SK-N-SH (cell line): Measurements from ENCODE around the gene SLC24A3. TPM values are rescaled to one million over a fixed set of nuclear protein-coding genes. Genes with fewer than 3 reads are reported as not detected.

Source experiments
- CTCF ChIA-PET: fragments of 300-600, 350-600 bp; formaldehyde crosslinking; extraction: SDS; loops from one replicate; lab custom pipeline; 2021; lab: Yijun Ruan, JAX
- POLR2A ChIA-PET: fragments of 350-600 bp; sonication (Branson Sonifier 250); formaldehyde crosslinking; extraction: SDS; loops from one replicate; lab custom pipeline; 2020; ENCODE audit warnings: antibody characterized with exemption, inconsistent platforms; lab: Yijun Ruan, JAX
- DNase-seq: peaks from one replicate; pipeline ENCODE4 v3.0.0; 2012
- H2AFZ ChIP-seq: fragments of 200-600 bp; sonication (generic); 2 replicates; pipeline ENCODE4 v1.8.1; 2016; ENCODE audit warnings: antibody characterized with exemption, mild to moderate bottlenecking, low read depth
- H3F3A ChIP-seq: fragments of 200-600 bp; sonication (generic); replicated peaks from 2 replicates; pipeline ENCODE3; 2016; ENCODE audit warnings: antibody characterized with exemption, mild to moderate bottlenecking; ENCODE audit not compliant: insufficient read depth
- H3K27ac ChIP-seq, 2 experiments: fragments of 200-500 bp in 1 of 2; fragments of 200-600 bp in 1 of 2; sonication (Bioruptor generic) in 1 of 2; sonication (generic), shearing (Covaris generic) in 1 of 2; 2 replicates each; pipeline versions ENCODE4 v1.5.1 to v1.6.1; 2014 to 2016; ENCODE audit warnings: low read depth in 2 of 2, inconsistent platforms in 1 of 2, low read length in 1 of 2, mild to moderate bottlenecking in 1 of 2, mixed read lengths in 1 of 2
- H3K27me3 ChIP-seq: fragments of 200-600 bp; sonication (generic), shearing (Covaris generic); 2 replicates; pipeline ENCODE4 v1.6.1; 2016; ENCODE audit warnings: mixed run types; ENCODE audit not compliant: insufficient read depth
- H3K36me3 ChIP-seq, 2 experiments: fragments of 200-500 bp in 1 of 2; fragments of 200-600 bp in 1 of 2; sonication (Bioruptor generic) in 1 of 2; sonication (generic) in 1 of 2; replicated peaks in 1 of 2; 2 replicates each; pipeline versions ENCODE3 to v1.5.1; 2014 to 2016; ENCODE audit warnings: low read length in 1 of 2, mild to moderate bottlenecking in 1 of 2; ENCODE audit not compliant: insufficient read depth in 2 of 2, control insufficient read depth in 1 of 2
- H3K4me1 ChIP-seq, 2 experiments: fragments of 200-500 bp in 1 of 2; fragments of 200-600 bp in 1 of 2; sonication (Bioruptor generic) in 1 of 2; sonication (generic), shearing (Covaris generic) in 1 of 2; 2 replicates each; pipeline versions ENCODE4 v1.5.1 to v1.6.1; 2014 to 2016; ENCODE audit warnings: low read depth in 1 of 2, low read length in 1 of 2, mixed run types in 1 of 2; ENCODE audit not compliant: insufficient read depth in 2 of 2, control insufficient read depth in 1 of 2
- H3K4me2 ChIP-seq: fragments of 200-600 bp; sonication (generic), shearing (Covaris generic); 2 replicates; pipeline ENCODE4 v1.6.1; 2017; ENCODE audit warnings: mixed run types
- H3K4me3 ChIP-seq, 2 experiments: fragments of 200-500 bp in 1 of 2; fragments of 200-600 bp in 1 of 2; sonication (Bioruptor generic) in 1 of 2; sonication (generic), shearing (Covaris generic) in 1 of 2; 2 replicates each; pipeline versions ENCODE4 v1.5.1 to v1.8.1; 2014 to 2016; ENCODE audit warnings: low read depth in 2 of 2, inconsistent platforms in 1 of 2, low read length in 1 of 2, mild to moderate bottlenecking in 1 of 2, mixed read lengths in 1 of 2, moderate library complexity in 1 of 2
- H3K79me2 ChIP-seq: fragments of 200-600 bp; sonication (generic); 2 replicates; pipeline ENCODE4 v1.8.1; 2017; ENCODE audit warnings: mild to moderate bottlenecking; ENCODE audit not compliant: insufficient read depth
- H3K9ac ChIP-seq: fragments of 200-600 bp; sonication (generic); 2 replicates; pipeline ENCODE4 v1.6.1; 2017; ENCODE audit warnings: mixed run types
- H3K9me2 ChIP-seq: fragments of 200-600 bp; sonication (generic); 2 replicates; pipeline ENCODE4 v1.6.1; 2017; ENCODE audit warnings: mixed run types
- H3K9me3 ChIP-seq: fragments of 200-600 bp; sonication (generic); 2 replicates; pipeline ENCODE4 v1.6.1; 2017; ENCODE audit warnings: mixed run types, mild to moderate bottlenecking, moderate library complexity
- H4K20me1 ChIP-seq: fragments of 200-600 bp; sonication (generic); 2 replicates; pipeline ENCODE4 v1.6.1; 2017; ENCODE audit warnings: mild to moderate bottlenecking, mixed run types; ENCODE audit not compliant: insufficient read depth
- CHD2 ChIP-seq: fragments of 150-350 bp; IDR thresholded peaks from 2 replicates; pipeline ENCODE4 v1.6.1; 2018; ENCODE audit warnings: low read length; ENCODE audit not compliant: partially characterized antibody
- CTCF ChIP-seq: fragments of 200-600 bp; sonication (generic); IDR thresholded peaks from 2 replicates; pipeline ENCODE4 v1.6.1; 2017; ENCODE audit warnings: antibody characterized with exemption, mild to moderate bottlenecking, moderate library complexity
- ELF1 ChIP-seq: IDR thresholded peaks from 2 replicates; pipeline ENCODE4 v1.4.0; 2012
- EZH2phosphoT487 ChIP-seq: fragments of 200-600 bp; sonication (generic); IDR thresholded peaks from 2 replicates; pipeline ENCODE4 v1.6.1; 2017; ENCODE audit warnings: low read depth, mixed run types, mild to moderate bottlenecking, antibody characterized with exemption, moderate library complexity, borderline replicate concordance
- FOSL2 ChIP-seq: IDR thresholded peaks from 2 replicates; pipeline ENCODE4 v1.4.0; 2012; ENCODE audit warnings: low read depth, mild to moderate bottlenecking, moderate library complexity, borderline replicate concordance
- FOXM1 ChIP-seq: IDR thresholded peaks from 2 replicates; pipeline ENCODE4 v1.4.0; 2012; ENCODE audit warnings: low read depth, mild to moderate bottlenecking
- NFIC ChIP-seq: IDR thresholded peaks from 2 replicates; pipeline ENCODE4 v1.4.0; 2012; ENCODE audit warnings: borderline replicate concordance
- PBX3 ChIP-seq: IDR thresholded peaks from 2 replicates; pipeline ENCODE4; 2012
- RCOR1 ChIP-seq: fragments of 150-350 bp; IDR thresholded peaks from 2 replicates; pipeline ENCODE4 v1.6.1; 2017; ENCODE audit warnings: antibody characterized with exemption, low read length
- REST ChIP-seq: IDR thresholded peaks from 2 replicates; pipeline ENCODE4 v1.6.1; 2012; ENCODE audit warnings: mild to moderate bottlenecking, low read depth, low read length, moderate library complexity
- RFX5 ChIP-seq: IDR thresholded peaks from 2 replicates; pipeline ENCODE4 v1.6.1; 2012; ENCODE audit warnings: mild to moderate bottlenecking, improper control_type of control experiment, low read length
- RXRA ChIP-seq: IDR thresholded peaks from 2 replicates; pipeline ENCODE4 v1.4.0; 2012; ENCODE audit warnings: low read depth, mild to moderate bottlenecking, borderline replicate concordance
- SMC3 ChIP-seq: IDR thresholded peaks from 2 replicates; pipeline ENCODE4 v1.6.1; 2012; ENCODE audit warnings: low read depth, low read length, improper control_type of control experiment
- TCF12 ChIP-seq: IDR thresholded peaks from 2 replicates; pipeline ENCODE4 v1.4.0; 2012
- USF1 ChIP-seq: IDR thresholded peaks from 2 replicates; pipeline ENCODE4 v1.4.0; 2012; ENCODE audit warnings: low read depth, borderline replicate concordance
- WGBS: methylation state at CpG from one replicate; pipeline ENCODE4 v1.1.6; 2017; ENCODE audit warnings: low lambda C conversion rate; 5-methylcytosine and 5-hydroxymethylcytosine counted together
- polyA plus RNA-seq, 3 experiments: library from polyadenylated mRNA; depleted of rRNA; stranded (reverse); fragments of >200 nt; gene quantifications; 2 replicates each; pipeline ENCODE4 v1.2.3, GENCODE V29; 2012

The SLC24A3 gene
- polyA plus RNA-seq, 1 of the 3 experiments (the other 2 are of a cell fraction) = not detected

DNA sequence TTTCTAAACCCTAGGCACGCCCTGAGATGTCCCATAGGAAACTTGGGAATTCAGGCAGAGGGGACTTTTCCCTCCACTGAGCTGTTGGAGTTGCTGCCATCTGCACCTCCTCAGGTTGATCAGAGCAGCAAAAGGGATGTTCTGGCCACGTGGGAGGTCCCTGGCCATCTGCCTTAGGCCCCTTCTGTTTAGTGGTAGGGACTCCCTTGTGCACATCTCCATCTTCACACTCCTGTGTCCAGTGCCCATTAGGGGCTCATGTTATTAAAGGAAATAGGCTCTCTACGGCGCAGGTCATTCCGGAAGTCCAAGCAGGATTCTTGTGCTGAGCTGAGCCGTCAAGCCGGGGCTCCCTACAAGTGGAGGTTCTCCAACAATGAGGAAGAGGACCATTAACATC, 307.8 kb downstream of the SLC24A3 start:
- H3K36me3 ChIP-seq = no peaks in the 10 kb centered on the region
- no peaks in the 10 kb centered on the region for H3K27me3 ChIP-seq
- TF ChIP-seq FOXM1 (no peak), NFIC (no peak), TCF12 (no peak), REST (no peak), ELF1 (no peak), PBX3 (no peak), USF1 (no peak), CTCF (no peak), SMC3 (no peak), EZH2phosphoT487 (no peak), CHD2 (no peak), RXRA (no peak), RFX5 (no peak), FOSL2 (no peak), RCOR1 (no peak)
- no peak overlapping the region for H3K4me3 ChIP-seq
- H3K4me2 ChIP-seq = no peak overlapping the region
- H3F3A ChIP-seq = no peaks in the 10 kb centered on the region
- WGBS = 37% methylated on average over 6 of the region's 7 CpGs
- CTCF ChIA-PET = interaction anchor here (0.7 kb wide), 1 partner anchor 369 kb away, joined by 3 read pairs; no protein-coding TSS in a partner anchor
- H3K9me3 ChIP-seq = no peaks in the 10 kb centered on the region
- no peak overlapping the region for H3K9ac ChIP-seq
- H3K9me2 ChIP-seq = no peaks in the 10 kb centered on the region
- H3K4me1 ChIP-seq = no peaks in the 10 kb centered on the region; a peak in 1 of 4 replicates
- no peaks in the 10 kb centered on the region for H4K20me1 ChIP-seq
- no peak for DNase-seq
- H3K79me2 ChIP-seq = no peaks in the 10 kb centered on the region
- no peak overlapping the region for H3K27ac ChIP-seq
- POLR2A ChIA-PET = no interaction called here
- no peak overlapping the region for H2AFZ ChIP-seq
